IgD-negative memory B cell (primary cell): ENCODE results near the gene SUCLA2. TPM values are rescaled to one million over a fixed set of nuclear protein-coding genes. Genes with fewer than 3 reads are reported as not detected.

Source experiments
- H3K27ac Mint-ChIP-seq, 3 donors: one replicate each; pipeline ENCODE4 v1.8.0; 2020 to 2022; ENCODE audit warnings: mild to moderate bottlenecking in 3 of 3, mixed read lengths in 3 of 3, moderate library complexity in 1 of 3
- H3K27me3 Mint-ChIP-seq: one replicate; pipeline ENCODE4 v1.8.0; 2021; ENCODE audit warnings: mixed read lengths
- H3K36me3 Mint-ChIP-seq: one replicate; pipeline ENCODE4 v1.8.0; 2020; ENCODE audit warnings: mild to moderate bottlenecking, mixed read lengths
- H3K4me1 Mint-ChIP-seq, 3 donors: one replicate each; pipeline ENCODE4 v1.8.0; 2020 to 2022; ENCODE audit warnings: mixed read lengths in 3 of 3, mild to moderate bottlenecking in 1 of 3
- H3K4me3 Mint-ChIP-seq, 4 donors: one replicate each; pipeline ENCODE4 v1.8.0; 2020 to 2022; ENCODE audit warnings: mild to moderate bottlenecking in 4 of 4, mixed read lengths in 4 of 4, moderate library complexity in 3 of 4
- H3K9me3 Mint-ChIP-seq, 3 donors: one replicate each; pipeline ENCODE4 v1.8.0; 2020 to 2021; ENCODE audit warnings: mixed read lengths in 3 of 3, mild to moderate bottlenecking in 1 of 3
- polyA plus RNA-seq: library from polyadenylated mRNA; unstranded; fragments of 300-500 nt; fragmentation: Illumina TruSeq; gene quantifications from one replicate; pipeline ENCODE4 v1.2.3, GENCODE V29; 2021

Gene SUCLA2
- polyA plus RNA-seq, 1 donor from 2014 or later = 17.4 TPM

- H3K36me3 Mint-ChIP-seq = peaks cover 17% of the 10 kb centered on the region
- no peaks in the 10 kb centered on the region for H3K27me3 Mint-ChIP-seq
- H3K4me3 Mint-ChIP-seq = peak overlapping the region; percentile 34 to 90 (median 70)
- peak overlapping the region in 2 of 3 donors; percentile 14 to 38 for H3K27ac Mint-ChIP-seq
- H3K9me3 Mint-ChIP-seq = peaks cover 0 to 3% (median 2%) of the 10 kb centered on the region in 3 donors
- H3K4me1 Mint-ChIP-seq = peaks cover 0 to 4% (median 0%) of the 10 kb centered on the region in 3 donors
These were observed 97.2 kb downstream of the SUCLA2 start for GRCh38 chr13:47903836-47904235.

- Mint-ChIP-seq H3K4me3 (no peak overlapping the region), H3K27me3 (no peaks in the 10 kb centered on the region), H3K27ac (no peak overlapping the region), H3K9me3 (peaks cover 0 to 3% (median 2%) of the 10 kb centered on the region in 3 donors), H3K36me3 (peaks cover 20% of the 10 kb centered on the region), H3K4me1 (peaks cover 0 to 4% (median 0%) of the 10 kb centered on the region in 3 donors)
These were observed 99.6 kb downstream of the SUCLA2 start for GRCh38 chr13:47901441-47901840.

DNA sequence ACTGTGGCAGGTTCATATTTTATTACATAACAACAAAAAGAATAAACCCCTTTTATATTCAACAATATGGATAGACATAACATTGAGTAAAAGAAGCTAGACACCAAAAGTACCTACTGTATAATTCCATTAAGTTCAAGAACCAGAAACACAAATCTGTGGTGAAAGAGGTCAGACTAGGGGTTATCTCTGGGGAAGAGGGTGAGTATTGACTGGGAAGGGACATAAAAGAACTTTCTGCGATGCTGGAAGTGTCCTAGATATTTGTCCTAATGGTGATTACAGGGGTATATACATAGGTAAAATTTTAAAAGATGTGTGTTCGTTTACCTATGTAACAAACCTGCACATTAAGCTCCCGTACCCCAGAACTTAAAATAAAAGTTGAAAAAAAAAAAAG is 103.0 kb downstream of the SUCLA2 start:
- peaks cover 0 to 3% (median 2%) of the 10 kb centered on the region in 3 donors for H3K9me3 Mint-ChIP-seq
- H3K27ac Mint-ChIP-seq = no peak overlapping the region
- no peaks in the 10 kb centered on the region for H3K4me1 Mint-ChIP-seq
- no peak overlapping the region for H3K4me3 Mint-ChIP-seq
- H3K36me3 Mint-ChIP-seq = peaks cover 10% of the 10 kb centered on the region
- no peaks in the 10 kb centered on the region for H3K27me3 Mint-ChIP-seq

- H3K9me3 Mint-ChIP-seq = peaks cover 0 to 3% (median 2%) of the 10 kb centered on the region in 3 donors
- H3K27ac Mint-ChIP-seq = no peak overlapping the region
- no peaks in the 10 kb centered on the region for H3K27me3 Mint-ChIP-seq
- H3K36me3 Mint-ChIP-seq = peaks cover 10% of the 10 kb centered on the region
- no peaks in the 10 kb centered on the region for H3K4me1 Mint-ChIP-seq
- H3K4me3 Mint-ChIP-seq = no peak overlapping the region
These were observed 103.5 kb downstream of the SUCLA2 start for GRCh38 chr13:47897411-47898050.

GRCh38 chr13:47896546-47896945 is 104.5 kb downstream of the SUCLA2 start:
- Mint-ChIP-seq H3K9me3 (peaks cover 0 to 3% (median 2%) of the 10 kb centered on the region in 3 donors), H3K27ac (no peak overlapping the region), H3K27me3 (no peaks in the 10 kb centered on the region), H3K4me3 (no peak overlapping the region), H3K36me3 (peaks cover 14% of the 10 kb centered on the region), H3K4me1 (no peaks in the 10 kb centered on the region)

DNA sequence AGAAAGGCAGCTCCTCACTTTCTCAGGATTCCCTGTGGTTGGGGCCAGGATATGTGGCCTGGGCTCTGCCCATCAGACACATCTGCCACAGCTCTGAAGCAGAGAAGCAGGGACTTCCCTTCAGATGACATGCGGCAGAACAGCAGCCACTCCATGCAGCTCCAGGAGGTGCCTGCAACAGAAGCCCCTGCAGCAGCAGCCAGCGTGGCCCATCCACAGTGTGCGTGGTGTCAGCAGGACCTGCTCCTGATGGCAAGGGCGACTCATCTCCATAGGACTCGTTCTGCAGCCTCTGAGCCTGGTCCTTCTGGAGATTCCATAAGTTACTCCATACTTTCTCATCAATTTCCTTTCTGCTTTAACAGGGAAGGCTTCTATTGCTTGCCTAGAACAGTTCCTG is 105.0 kb downstream of the SUCLA2 start:
- peaks cover 14% of the 10 kb centered on the region for H3K36me3 Mint-ChIP-seq
- peaks cover 0 to 3% (median 2%) of the 10 kb centered on the region in 3 donors for H3K9me3 Mint-ChIP-seq
- H3K27me3 Mint-ChIP-seq = no peaks in the 10 kb centered on the region
- H3K4me3 Mint-ChIP-seq = no peak overlapping the region
- no peaks in the 10 kb centered on the region for H3K4me1 Mint-ChIP-seq
- H3K27ac Mint-ChIP-seq = no peak overlapping the region

DNA sequence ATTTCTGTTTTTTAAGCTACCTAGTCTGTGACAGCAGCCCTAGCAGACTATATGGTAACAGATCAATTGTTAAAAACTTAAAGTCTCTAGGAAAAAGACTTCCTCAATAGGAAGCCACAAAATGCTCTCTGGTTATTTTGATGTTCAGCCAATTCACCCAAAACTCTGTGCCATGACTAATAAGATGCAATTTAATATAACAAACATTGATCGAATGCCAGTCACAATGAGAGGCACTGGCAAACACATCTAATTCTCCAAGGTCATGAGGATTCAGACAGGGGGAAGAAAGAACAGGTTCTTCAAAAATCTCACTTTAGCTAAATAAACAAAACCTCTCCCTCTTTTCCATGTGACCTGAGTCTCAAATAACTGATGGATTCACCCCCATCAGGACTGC is 107.5 kb downstream of the SUCLA2 start:
- Mint-ChIP-seq H3K4me3 (no peak overlapping the region), H3K4me1 (no peaks in the 10 kb centered on the region), H3K36me3 (peaks cover 12% of the 10 kb centered on the region), H3K27ac (no peak overlapping the region), H3K27me3 (no peaks in the 10 kb centered on the region), H3K9me3 (no peaks in the 10 kb centered on the region)

Other genes starting within 250 kb of the SUCLA2 start
- 9.2 TPM for gene NUDT15, start 36.5 kb upstream of the SUCLA2 start, polyA plus RNA-seq
- 76.6 TPM for gene MED4, start 93.8 kb upstream of the SUCLA2 start, polyA plus RNA-seq
- 538 TPM for gene ITM2B, start 231.9 kb upstream of the SUCLA2 start, polyA plus RNA-seq